WERI-Rb-1 (cell line): Measurements from ENCODE around the gene TEX2.

Source experiments
- DNase-seq: peaks from one replicate; pipeline ENCODE4 v3.0.0-alpha.2; 2020
- H3K27ac ChIP-seq: fragments of 250-450 bp; sonication (Bioruptor Pico); 2 replicates; pipeline ENCODE4 v1.5.1; 2020; ENCODE audit warnings: mild to moderate bottlenecking, moderate library complexity
- H3K27me3 ChIP-seq: fragments of 250-450 bp; sonication (Bioruptor Pico); 2 replicates; pipeline ENCODE4 v1.5.1; 2021; ENCODE audit warnings: mild to moderate bottlenecking, low read depth, moderate library complexity; ENCODE audit not compliant: insufficient read depth, severe bottlenecking
- H3K36me3 ChIP-seq: fragments of 250-450 bp; sonication (Bioruptor Pico); 2 replicates; pipeline ENCODE4 v1.5.1; 2020; ENCODE audit warnings: mild to moderate bottlenecking, moderate library complexity
- H3K4me3 ChIP-seq: 2 replicates; pipeline ENCODE4 v1.5.1; 2011; ENCODE audit warnings: low read depth, mild to moderate bottlenecking, control low read depth, low read length
- H3K9me3 ChIP-seq: fragments of 250-450 bp; sonication (Bioruptor Pico); 2 replicates; pipeline ENCODE4 v1.5.1; 2021; ENCODE audit warnings: mild to moderate bottlenecking, moderate library complexity; ENCODE audit not compliant: severe bottlenecking
- TF ChIP-seq, protein P1 (sequence below): IDR thresholded peaks from 2 replicates; pipeline ENCODE4 v1.5.1; 2011; ENCODE audit warnings: low read depth, mild to moderate bottlenecking, control low read depth, inconsistent platforms, low read length

TEX2 gene

DNA sequence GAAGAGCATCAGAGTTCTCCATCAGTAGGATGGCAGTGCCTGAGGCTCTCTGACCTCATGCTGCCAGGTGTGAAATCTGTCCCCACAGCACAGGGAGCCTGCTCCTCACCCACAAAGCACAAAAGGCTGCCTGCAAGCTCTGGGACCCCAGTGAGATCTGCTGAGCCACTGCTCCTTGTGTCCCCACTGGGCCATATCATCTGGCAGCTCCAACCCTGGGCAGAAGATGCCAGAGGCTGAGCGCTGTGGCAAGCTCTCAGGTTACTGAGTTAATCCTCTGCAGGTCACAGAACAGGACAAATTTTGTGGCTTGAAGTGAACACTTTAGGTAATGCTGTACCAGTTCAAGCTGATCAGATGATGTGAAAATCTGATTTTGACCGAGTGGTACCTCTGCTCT lies 106.4 kb downstream of the TEX2 start:
- Histone ChIP-seq H3K27ac (no peak overlapping the region), H3K4me3 (no peak overlapping the region), H3K27me3 (no peaks in the 10 kb centered on the region), H3K36me3 (peaks cover 84% of the 10 kb centered on the region), H3K9me3 (no peaks in the 10 kb centered on the region)
- no peak for DNase-seq
- TF ChIP-seq, protein P1, sequence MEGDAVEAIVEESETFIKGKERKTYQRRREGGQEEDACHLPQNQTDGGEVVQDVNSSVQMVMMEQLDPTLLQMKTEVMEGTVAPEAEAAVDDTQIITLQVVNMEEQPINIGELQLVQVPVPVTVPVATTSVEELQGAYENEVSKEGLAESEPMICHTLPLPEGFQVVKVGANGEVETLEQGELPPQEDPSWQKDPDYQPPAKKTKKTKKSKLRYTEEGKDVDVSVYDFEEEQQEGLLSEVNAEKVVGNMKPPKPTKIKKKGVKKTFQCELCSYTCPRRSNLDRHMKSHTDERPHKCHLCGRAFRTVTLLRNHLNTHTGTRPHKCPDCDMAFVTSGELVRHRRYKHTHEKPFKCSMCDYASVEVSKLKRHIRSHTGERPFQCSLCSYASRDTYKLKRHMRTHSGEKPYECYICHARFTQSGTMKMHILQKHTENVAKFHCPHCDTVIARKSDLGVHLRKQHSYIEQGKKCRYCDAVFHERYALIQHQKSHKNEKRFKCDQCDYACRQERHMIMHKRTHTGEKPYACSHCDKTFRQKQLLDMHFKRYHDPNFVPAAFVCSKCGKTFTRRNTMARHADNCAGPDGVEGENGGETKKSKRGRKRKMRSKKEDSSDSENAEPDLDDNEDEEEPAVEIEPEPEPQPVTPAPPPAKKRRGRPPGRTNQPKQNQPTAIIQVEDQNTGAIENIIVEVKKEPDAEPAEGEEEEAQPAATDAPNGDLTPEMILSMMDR: no peak

- H3K36me3 ChIP-seq: peaks cover 83% of the 10 kb centered on the region
- H3K4me3 ChIP-seq: no peak overlapping the region
- TF ChIP-seq, protein P1: no peak
- DNase-seq: no peak
- no peaks in the 10 kb centered on the region for H3K9me3 ChIP-seq
- no peaks in the 10 kb centered on the region for H3K27me3 ChIP-seq
- H3K27ac ChIP-seq: no peak overlapping the region
These were observed 107.1 kb downstream of the TEX2 start for GRCh38 chr17:64155751-64156544.

DNA sequence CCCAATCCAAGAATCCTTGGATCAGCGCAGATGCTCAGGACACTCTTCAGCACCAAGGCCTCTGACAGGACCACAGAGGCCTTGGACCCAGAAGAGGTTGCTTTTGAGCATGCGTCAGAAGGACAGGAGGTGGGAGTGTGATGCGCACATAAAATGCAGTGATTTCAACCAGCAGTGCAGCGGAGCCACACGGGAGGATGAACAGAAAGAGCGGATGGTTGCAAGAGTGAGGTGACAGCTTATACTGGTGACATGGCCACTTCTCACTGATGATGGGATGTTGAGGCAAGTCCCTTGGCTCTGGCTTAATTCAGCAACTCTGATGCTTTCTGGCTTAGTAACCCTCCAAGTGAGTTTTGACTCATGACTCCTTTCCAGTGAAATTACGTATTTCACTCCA lies 107.9 kb downstream of the TEX2 start:
- no peak for DNase-seq
- H3K27ac ChIP-seq: no peak overlapping the region
- TF ChIP-seq, protein P1: no peak
- no peaks in the 10 kb centered on the region for H3K27me3 ChIP-seq
- peaks cover 83% of the 10 kb centered on the region for H3K36me3 ChIP-seq
- no peaks in the 10 kb centered on the region for H3K9me3 ChIP-seq
- no peak overlapping the region for H3K4me3 ChIP-seq

- DNase-seq: no peak
- no peaks in the 10 kb centered on the region for H3K9me3 ChIP-seq
- no peak overlapping the region for H3K27ac ChIP-seq
- no peaks in the 10 kb centered on the region for H3K27me3 ChIP-seq
- TF ChIP-seq, protein P1: 0 out of 2 replicates have a peak, but pooled peaks have one; percentile 9
- H3K36me3 ChIP-seq: peaks cover 83% of the 10 kb centered on the region
- H3K4me3 ChIP-seq: no peak overlapping the region
These were observed 108.3 kb downstream of the TEX2 start for GRCh38 chr17:64154717-64155116.

GRCh38 chr17:64154313-64154695 lies 108.8 kb downstream of the TEX2 start:
- no peaks in the 10 kb centered on the region for H3K27me3 ChIP-seq
- H3K4me3 ChIP-seq: no peak overlapping the region
- DNase-seq: no peak
- no peaks in the 10 kb centered on the region for H3K9me3 ChIP-seq
- peaks cover 84% of the 10 kb centered on the region for H3K36me3 ChIP-seq
- no peak overlapping the region for H3K27ac ChIP-seq
- TF ChIP-seq, protein P1: no peak
